ENCODE results near the gene TXNL4B.
"Not testable (repeated sequence)": the region's sequence is repeated elsewhere in the genome, so short reads cannot be mapped to it uniquely, and the experiment has no call there.

TXNL4B gene

GRCh38 chr16:72072514-72073342, 20.7 kb downstream of the TXNL4B start:
- DNase-seq = no peak

GRCh38 chr16:72068930-72069329, 24.5 kb downstream of the TXNL4B start:
- DNase-seq = no peak

GRCh38 chr16:72066747-72067146, 26.7 kb downstream of the TXNL4B start:
- DNase-seq = peak; percentile 46

GRCh38 chr16:72064361-72064894, 29.0 kb downstream of the TXNL4B start:
- no peak for DNase-seq

GRCh38 chr16:72061564-72061963, 31.9 kb downstream of the TXNL4B start:
- DNase-seq = no peak

- DNase-seq = no peak
Observed at GRCh38 chr16:72060405-72060804, 33.0 kb downstream of the TXNL4B start.

GRCh38 chr16:72059060-72059459, 34.4 kb downstream of the TXNL4B start:
- not testable (repeated sequence) for DNase-seq

- not testable (repeated sequence) for DNase-seq
Observed at GRCh38 chr16:72057313-72057712, 36.1 kb downstream of the TXNL4B start.

- DNase-seq = no peak
Observed at GRCh38 chr16:72055911-72056310, 37.5 kb downstream of the TXNL4B start.

GRCh38 chr16:72054254-72054847, 39.1 kb downstream of the TXNL4B start, which contains the start of gene HP:
HP (plus strand) TSS chr16:72054505; CDS start chr16:72054653, 148 bp downstream.
- DNase-seq = peak; percentile 10

GRCh38 chr16:72051818-72052217, 41.6 kb downstream of the TXNL4B start:
- DNase-seq = peak; percentile 78

GRCh38 chr16:72050769-72051464, 42.5 kb downstream of the TXNL4B start:
- DNase-seq = peak; percentile 9

- no peak for DNase-seq
Observed at GRCh38 chr16:72049110-72049509, 44.3 kb downstream of the TXNL4B start.

GRCh38 chr16:72044825-72045359, 48.5 kb downstream of the TXNL4B start:
- no peak for DNase-seq

- no peak for DNase-seq
Observed at GRCh38 chr16:72044296-72044695, 49.1 kb downstream of the TXNL4B start.

GRCh38 chr16:72043539-72043938, 49.9 kb downstream of the TXNL4B start:
- DNase-seq = no peak

GRCh38 chr16:72043058-72043457, 50.4 kb downstream of the TXNL4B start:
- DNase-seq = no peak

- DNase-seq = no peak
Observed at GRCh38 chr16:72042157-72042660, 51.2 kb downstream of the TXNL4B start.

- DNase-seq = no peak
Observed at GRCh38 chr16:72036098-72036497, 57.3 kb downstream of the TXNL4B start.

Measured in suppressor macrophage treated with lipopolysaccharide for 4 hours (primary cell).